ENCODE results near the gene MISP3. TPM values are rescaled to one million over a fixed set of nuclear protein-coding genes. Genes with fewer than 3 reads are reported as not detected.

The MISP3 gene
- total RNA-seq, 4 donors from 2014 or later = 1.8 to 7.8 (median 7.2) TPM

GRCh38 chr19:14101003-14101545 lies 28.5 kb downstream of the MISP3 start:
- no peak for DNase-seq (ENCODE audit: low spot score in 2 of 2)
- Histone ChIP-seq H3K36me3 (peaks cover under 1 to 97% (median 11%) of the 10 kb centered on the region in 3 donors), H3K27me3 (no peaks in the 10 kb centered on the region), H3K4me3 (no peak overlapping the region), H3K9me3 (no peaks in the 10 kb centered on the region), H3K4me1 (peaks cover 0 to 7% (median 0%) of the 10 kb centered on the region in 4 donors), H3K27ac (no peak overlapping the region)
- TF ChIP-seq CTCF (IDR thresholded peaks at IDR 0.05) = no peak
- 94 to 95% methylated on average over 6 of the region's 6 CpGs for WGBS, 2 donors

GRCh38 chr19:14102102-14102696 lies 29.6 kb downstream of the MISP3 start:
- Histone ChIP-seq H3K9me3 (no peaks in the 10 kb centered on the region), H3K4me3 (no peak overlapping the region), H3K27ac (peak overlapping the region in 1 of 4 donors; percentile 18)

DNA sequence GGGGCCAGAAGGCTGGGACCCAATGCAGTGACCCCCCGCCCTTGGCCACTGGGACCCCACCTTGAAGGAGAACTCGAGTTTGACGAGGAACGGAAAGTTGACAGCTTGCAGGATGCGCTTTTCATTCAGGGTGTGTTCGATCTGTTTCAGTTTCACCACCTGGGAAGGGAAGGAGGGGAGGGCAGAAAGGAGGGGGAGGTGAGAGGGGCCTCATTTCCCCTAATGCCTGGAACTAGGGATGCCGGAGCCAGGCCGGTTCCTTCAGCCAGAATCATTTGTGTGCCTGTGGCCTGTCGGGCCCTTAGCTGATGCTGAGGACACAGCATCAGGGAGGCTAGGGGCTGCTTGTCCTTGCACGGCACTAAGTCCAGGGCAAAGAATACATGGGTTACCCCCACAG lies 30.2 kb downstream of the MISP3 start:
- Histone ChIP-seq H3K36me3 (peaks cover 2 to 98% (median 11%) of the 10 kb centered on the region in 3 donors), H3K27ac (peak overlapping the region in 1 of 4 donors; percentile 18), H3K27me3 (no peaks in the 10 kb centered on the region), H3K4me3 (no peak overlapping the region), H3K9me3 (no peaks in the 10 kb centered on the region), H3K4me1 (peaks cover 0 to 16% (median 0%) of the 10 kb centered on the region in 4 donors)
- no peak for TF ChIP-seq CTCF (IDR thresholded peaks at IDR 0.05)
- no peak for TF ChIP-seq EP300 (IDR thresholded peaks at IDR 0.05)
- TF ChIP-seq POLR2A (IDR thresholded peaks at IDR 0.05) = no peak
- 80 to 88% methylated on average over 10 of the region's 10 CpGs for WGBS, 2 donors
- no peak for DNase-seq (ENCODE audit: low spot score in 2 of 2)

More at GRCh38 chr19:14102102-14102696, 29.6 kb downstream of the MISP3 start:
- Histone ChIP-seq H3K27me3 (no peaks in the 10 kb centered on the region), H3K4me1 (peaks cover 0 to 12% (median 0%) of the 10 kb centered on the region in 4 donors), H3K36me3 (peaks cover 2 to 98% (median 11%) of the 10 kb centered on the region in 3 donors)
- DNase-seq (ENCODE audit: low spot score in 2 of 2) = no peak
- 63 to 67% methylated on average over 7 to 10 of the region's 11 CpGs for WGBS, 2 donors
- TF ChIP-seq CTCF (IDR thresholded peaks at IDR 0.05) (no peak), POLR2A (IDR thresholded peaks at IDR 0.05) (no peak), EP300 (IDR thresholded peaks at IDR 0.05) (no peak)

GRCh38 chr19:14103310-14103709 lies 30.7 kb downstream of the MISP3 start:
- Histone ChIP-seq H3K27me3 (no peaks in the 10 kb centered on the region), H3K9me3 (no peaks in the 10 kb centered on the region), H3K4me3 (no peak overlapping the region), H3K4me1 (peaks cover 0 to 22% (median 0%) of the 10 kb centered on the region in 4 donors), H3K36me3 (peaks cover 2 to 95% (median 11%) of the 10 kb centered on the region in 3 donors), H3K27ac (no peak overlapping the region)
- DNase-seq (ENCODE audit: low spot score in 2 of 2) = no peak
- WGBS, 2 donors = 100% methylated on average over 1 of the region's 1 CpG
- TF ChIP-seq EP300 (IDR thresholded peaks at IDR 0.05) = no peak
- TF ChIP-seq POLR2A (IDR thresholded peaks at IDR 0.05) = no peak
- TF ChIP-seq CTCF (IDR thresholded peaks at IDR 0.05) = no peak

- no peak overlapping the region for H3K27ac ChIP-seq
Observed at GRCh38 chr19:14105680-14106079, 33.1 kb downstream of the MISP3 start.

More at GRCh38 chr19:14105680-14106079, 33.1 kb downstream of the MISP3 start:
- Histone ChIP-seq H3K4me3 (no peak overlapping the region), H3K36me3 (peaks cover 2 to 74% (median 7%) of the 10 kb centered on the region in 3 donors), H3K27me3 (no peaks in the 10 kb centered on the region), H3K9me3 (no peaks in the 10 kb centered on the region), H3K4me1 (peaks cover 0 to 25% (median 0%) of the 10 kb centered on the region in 4 donors)
- DNase-seq (ENCODE audit: low spot score in 2 of 2) = no peak
- 73 to 83% methylated on average over 8 of the region's 8 CpGs for WGBS, 2 donors
- TF ChIP-seq CTCF (IDR thresholded peaks at IDR 0.05) = no peak
- no peak for TF ChIP-seq EP300 (IDR thresholded peaks at IDR 0.05)
- TF ChIP-seq POLR2A (IDR thresholded peaks at IDR 0.05) = no peak
